RWPE2 (cell line): Measurements from ENCODE around the gene ZNF362.

Source experiments
- ATAC-seq: fragments of 200-7000 bp; cut with Tn5 transposase; 3 replicates; pipeline ENCODE4 v1.9.1; 2021; ENCODE audit warnings: low read depth
- DNase-seq: peaks from one replicate; pipeline ENCODE4 v3.0.0-alpha.2; 2020; ENCODE audit warnings: low spot score
- H3K27ac ChIP-seq: fragments of 450-650 bp; 2 replicates; pipeline ENCODE4 v1.5.1; 2017; ENCODE audit warnings: mild to moderate bottlenecking; ENCODE audit not compliant: poor library complexity, severe bottlenecking
- H3K27me3 ChIP-seq: fragments of 250-450 bp; sonication (Bioruptor Pico); 2 replicates; pipeline ENCODE4 v1.5.1; 2021; ENCODE audit warnings: mild to moderate bottlenecking, moderate library complexity; ENCODE audit not compliant: insufficient read depth, poor library complexity, severe bottlenecking
- H3K36me3 ChIP-seq: fragments of 250-450 bp; sonication (Bioruptor Pico); 2 replicates; pipeline ENCODE4 v1.5.1; 2020; ENCODE audit warnings: low read depth, mild to moderate bottlenecking, moderate library complexity
- H3K4me1 ChIP-seq: fragments of 250-450 bp; sonication (Bioruptor Pico); 2 replicates; pipeline ENCODE4 v1.5.1; 2021; ENCODE audit warnings: mild to moderate bottlenecking, moderate library complexity; ENCODE audit not compliant: insufficient read depth, poor library complexity, severe bottlenecking
- H3K4me3 ChIP-seq: fragments of 250-450 bp; sonication (Bioruptor Pico); 2 replicates; pipeline ENCODE4 v1.5.1; 2021; ENCODE audit warnings: mild to moderate bottlenecking, moderate library complexity; ENCODE audit not compliant: severe bottlenecking
- H3K9me3 ChIP-seq: fragments of 250-450 bp; sonication (Bioruptor Pico); 2 replicates; pipeline ENCODE4 v1.5.1; 2021; ENCODE audit warnings: mild to moderate bottlenecking, moderate library complexity; ENCODE audit not compliant: severe bottlenecking
- CTCF ChIP-seq: fragments of 450-650 bp; IDR thresholded peaks from one replicate; pipeline ENCODE4 v1.5.1; 2017; ENCODE audit warnings: mild to moderate bottlenecking, moderate library complexity; ENCODE audit not compliant: poor library complexity, severe bottlenecking

ZNF362 gene

DNA sequence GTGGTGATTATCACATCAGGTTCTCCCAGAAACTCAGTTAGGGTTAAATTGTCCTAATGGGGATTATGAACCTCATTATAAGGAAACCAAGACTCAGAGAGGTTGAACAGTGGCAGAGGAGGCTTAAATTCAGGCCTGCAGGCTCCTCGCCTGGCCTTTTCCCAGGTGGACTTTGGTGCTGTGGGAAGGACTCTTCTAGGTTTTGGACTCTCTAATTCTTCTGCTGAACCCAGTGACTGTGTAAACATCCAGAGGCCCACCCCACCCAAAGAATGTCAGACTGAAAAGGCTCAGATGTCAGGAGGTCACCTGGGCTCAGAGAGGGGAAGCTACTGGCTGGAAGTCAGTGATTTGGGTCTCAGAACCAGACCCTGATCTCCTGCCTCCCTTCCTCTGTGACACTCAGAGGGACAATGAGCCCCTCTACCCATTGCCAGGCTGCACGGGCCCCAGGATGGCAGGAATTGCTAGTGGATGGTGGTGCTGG lies 2.5 kb downstream of the ZNF362 start:
- Histone ChIP-seq H3K4me1 (no peaks in the 10 kb centered on the region), H3K4me3 (no peak overlapping the region), H3K36me3 (no peaks in the 10 kb centered on the region; the same call in 1 of the 2 replicates), H3K27ac (peak overlapping the region; percentile 83), H3K27me3 (no peaks in the 10 kb centered on the region), H3K9me3 (no peaks in the 10 kb centered on the region)
- no peak for TF ChIP-seq CTCF
- ATAC-seq (no peak), DNase-seq (no peak)

DNA sequence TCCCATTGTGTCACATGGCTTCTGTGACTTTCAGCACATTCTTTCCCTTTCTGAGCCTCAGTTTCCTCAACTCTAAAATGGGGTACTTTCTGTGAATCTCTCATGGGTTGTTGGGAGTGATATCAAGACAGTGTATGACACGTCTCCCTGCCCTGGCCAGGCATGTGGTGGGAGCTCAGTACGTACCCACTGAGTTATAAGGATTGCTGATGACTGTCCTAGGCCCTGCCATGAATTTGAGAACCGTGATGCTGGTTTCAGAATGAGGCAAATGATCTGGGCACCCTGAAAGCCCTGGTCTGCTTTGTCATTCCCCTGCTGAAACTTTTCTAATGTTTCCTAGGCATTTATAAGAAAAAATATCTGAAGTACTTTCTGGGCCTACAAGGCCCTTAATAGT lies 3.6 kb downstream of the ZNF362 start:
- no peak for DNase-seq
- Histone ChIP-seq H3K27me3 (no peaks in the 10 kb centered on the region), H3K36me3 (no peaks in the 10 kb centered on the region; the same call in 1 of the 2 replicates), H3K9me3 (no peaks in the 10 kb centered on the region), H3K4me3 (no peak overlapping the region), H3K27ac (no peak overlapping the region), H3K4me1 (no peaks in the 10 kb centered on the region)
- TF ChIP-seq CTCF: no peak
- no peak for ATAC-seq

GRCh38 chr1:33260439-33260838 lies 4.1 kb downstream of the ZNF362 start:
- Histone ChIP-seq H3K9me3 (no peaks in the 10 kb centered on the region), H3K4me3 (no peak overlapping the region), H3K27me3 (no peaks in the 10 kb centered on the region), H3K27ac (no peak overlapping the region), H3K36me3 (no peaks in the 10 kb centered on the region; the same call in 1 of the 2 replicates), H3K4me1 (no peaks in the 10 kb centered on the region)
- ATAC-seq (no peak), DNase-seq (no peak)
- no peak for TF ChIP-seq CTCF

GRCh38 chr1:33261344-33261743 lies 5.1 kb downstream of the ZNF362 start:
- Histone ChIP-seq H3K36me3 (no peaks in the 10 kb centered on the region; the same call in 1 of the 2 replicates), H3K27ac (no peak overlapping the region), H3K27me3 (no peaks in the 10 kb centered on the region), H3K9me3 (no peaks in the 10 kb centered on the region), H3K4me3 (no peak overlapping the region), H3K4me1 (no peaks in the 10 kb centered on the region)
- DNase-seq (no peak), ATAC-seq (no peak)
- TF ChIP-seq CTCF: no peak

DNA sequence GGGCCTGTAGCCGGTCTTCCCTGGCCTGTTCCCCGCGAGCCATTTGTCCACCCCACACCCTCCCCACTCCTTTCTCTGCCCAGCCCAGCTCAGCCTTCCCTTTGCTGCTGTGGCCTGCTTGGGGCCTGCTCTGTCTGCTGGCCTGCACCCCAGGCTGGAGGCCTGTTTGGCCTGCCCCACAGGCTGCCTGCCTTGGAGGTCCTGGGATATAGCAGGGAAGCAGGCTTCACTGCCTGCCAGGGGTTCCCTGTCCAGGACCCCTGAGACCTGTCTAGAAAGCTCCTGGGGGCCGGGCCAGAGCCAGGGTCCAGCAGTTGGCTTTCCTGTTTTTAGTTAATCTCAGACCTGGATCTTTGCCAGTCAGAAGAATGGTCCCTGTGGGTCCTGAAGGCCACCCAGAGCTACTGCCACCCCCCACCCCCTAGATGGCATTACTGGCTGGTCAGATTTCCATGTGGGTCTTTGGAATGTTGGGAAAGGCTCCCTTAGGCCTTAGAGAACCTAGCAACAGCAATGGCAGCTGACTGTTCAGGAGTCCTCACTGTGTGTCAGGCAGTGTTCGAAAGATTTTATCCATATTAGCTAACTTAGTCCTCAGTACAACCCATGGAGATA lies 7.7 kb downstream of the ZNF362 start:
- no peak for ATAC-seq
- Histone ChIP-seq H3K4me1 (no peaks in the 10 kb centered on the region), H3K27ac (no peak overlapping the region), H3K27me3 (no peaks in the 10 kb centered on the region), H3K9me3 (no peaks in the 10 kb centered on the region), H3K36me3 (no peaks in the 10 kb centered on the region; the same call in 1 of the 2 replicates), H3K4me3 (no peak overlapping the region)
- DNase-seq: no peak
- TF ChIP-seq CTCF: no peak
